Transverse colon (tissue), 4 donors: Measurements from ENCODE around the gene PKP2.

Experiments used
- CTCF ChIP-seq, 5 experiments: fragments of 200-600 bp in 3 of 5; fragments of 450-650 bp in 2 of 5; sonication (generic) in 3 of 5; IDR thresholded peaks; 1 replicate in 2 of 5; 2 replicates in 3 of 5; pipeline ENCODE4 v1.5.1; 2016 to 2017; ENCODE audit warnings: antibody characterized with exemption in 5 of 5, inconsistent platforms in 3 of 5, mild to moderate bottlenecking in 2 of 5, moderate library complexity in 1 of 5
- POLR2A ChIP-seq: fragments of 450-650 bp; IDR thresholded peaks from one replicate; pipeline ENCODE4 v1.6.1; 2016; ENCODE audit warnings: antibody characterized with exemption, mild to moderate bottlenecking, moderate library complexity
- POLR2AphosphoS5 ChIP-seq, 3 donors: sonication (generic); formaldehyde crosslinking; IDR thresholded peaks; one replicate each; pipeline ENCODE4 v1.6.1; 2016; ENCODE audit warnings: antibody characterized with exemption in 3 of 3

- TF ChIP-seq CTCF (IDR thresholded peaks at IDR 0.05), result no peak
- no peak for TF ChIP-seq POLR2A
- TF ChIP-seq POLR2AphosphoS5 (IDR thresholded peaks at IDR 0.05), result no peak
Observed at GRCh38 chr12:32743264-32743663, 153.3 kb downstream of the PKP2 start.
